PFSK-1 (cell line): Measurements from ENCODE around the gene PID1.

ENCODE experiments used
- FOXP2 ChIP-seq: optimal IDR thresholded peaks from 2 replicates; pipeline ENCODE3; 2011; ENCODE audit warnings: borderline replicate concordance, control low read depth, inconsistent platforms; ENCODE audit not compliant: insufficient read depth; ENCODE audit errors: extremely low read length, extremely low read depth
- POLR2AphosphoS5 ChIP-seq: IDR thresholded peaks from 2 replicates; pipeline ENCODE4 v1.6.1; 2012; ENCODE audit warnings: low read depth, mild to moderate bottlenecking, control low read depth, low read length, moderate library complexity
- REST ChIP-seq, 2 experiments: IDR thresholded peaks; 2 replicates each; pipeline versions ENCODE4 v1.6.1 to v1.8.0; 2011 to 2012; ENCODE audit warnings: low read depth in 2 of 2, low read length in 2 of 2, control low read depth in 1 of 2, inconsistent platforms in 1 of 2, mild to moderate bottlenecking in 1 of 2, moderate library complexity in 1 of 2; ENCODE audit not compliant: insufficient read depth in 1 of 2
- SIN3A ChIP-seq: IDR thresholded peaks from 2 replicates; pipeline ENCODE4 v1.6.1; 2012; ENCODE audit warnings: mild to moderate bottlenecking, low read length, moderate library complexity, borderline replicate concordance; ENCODE audit not compliant: insufficient read depth
- TAF1 ChIP-seq: IDR thresholded peaks from 2 replicates; pipeline ENCODE4 v1.6.1; 2012; ENCODE audit warnings: low read length, control low read depth, borderline replicate concordance; ENCODE audit not compliant: insufficient read depth

PID1 gene

GRCh38 chr2:229273006-229273722, 2.1 kb upstream of the PID1 start:
- TF ChIP-seq POLR2AphosphoS5 = no peak
- no peak for TF ChIP-seq REST (IDR thresholded peaks at IDR 0.05; ENCODE audit: insufficient read depth in 1 of 2, low read depth in 2 of 2, low read length in 2 of 2)
- TF ChIP-seq SIN3A = no peak
- no peak for TF ChIP-seq TAF1
- TF ChIP-seq FOXP2 = no peak

GRCh38 chr2:229269941-229270340, 1.1 kb downstream of the PID1 start:
- TF ChIP-seq REST (IDR thresholded peaks at IDR 0.05; ENCODE audit: insufficient read depth in 1 of 2, low read depth in 2 of 2, low read length in 2 of 2) = no peak
- TF ChIP-seq TAF1 = no peak
- no peak for TF ChIP-seq POLR2AphosphoS5

GRCh38 chr2:229269146-229269545, 1.9 kb downstream of the PID1 start:
- no peak for TF ChIP-seq POLR2AphosphoS5
- TF ChIP-seq FOXP2 = no peak
- TF ChIP-seq TAF1 = no peak
- no peak for TF ChIP-seq SIN3A
- no peak for TF ChIP-seq REST (IDR thresholded peaks at IDR 0.05; ENCODE audit: insufficient read depth in 1 of 2, low read depth in 2 of 2, low read length in 2 of 2)

- TF ChIP-seq POLR2AphosphoS5 (no peak), SIN3A (no peak), TAF1 (no peak), REST (IDR thresholded peaks at IDR 0.05; ENCODE audit: insufficient read depth in 1 of 2, low read depth in 2 of 2, low read length in 2 of 2) (no peak), FOXP2 (no peak)
Observed at GRCh38 chr2:229268626-229269025, 2.5 kb downstream of the PID1 start.

- TF ChIP-seq TAF1 (no peak), POLR2AphosphoS5 (no peak), SIN3A (no peak), FOXP2 (no peak), REST (IDR thresholded peaks at IDR 0.05; ENCODE audit: insufficient read depth in 1 of 2, low read depth in 2 of 2, low read length in 2 of 2) (no peak)
Observed at GRCh38 chr2:229267080-229267479, 4.0 kb downstream of the PID1 start.
